ENCODE measurements around the gene CEP95. TPM values are rescaled to one million over a fixed set of nuclear protein-coding genes. Genes with fewer than 3 reads are reported as not detected.
A peak's percentile ranks its signal among the peaks of the same experiment; 100 is the strongest.

The CEP95 gene
- total and polyA plus RNA-seq, 9 donors = 44.5 to 87.2 (median 63.3) TPM

GRCh38 chr17:64497565-64498035 lies 9.2 kb upstream of the CEP95 start:
- no peaks in the 10 kb centered on the region for H3K9me3 ChIP-seq
- H3K4me3 ChIP-seq = peak overlapping the region; percentile 52
- H3K27me3 ChIP-seq = no peaks in the 10 kb centered on the region
- no peak for TF ChIP-seq EP300 (IDR thresholded peaks at IDR 0.05)
- peak in 1 of 3 donors; percentile 1 for TF ChIP-seq CTCF (IDR thresholded peaks at IDR 0.05)
- DNase-seq = no peak
- peak overlapping the region in 1 of 2 donors; percentile 64 for H3K27ac ChIP-seq
- H3K36me3 ChIP-seq = no peaks in the 10 kb centered on the region
- intact Hi-C loops (cut with DNase I) = loop anchor here in 2 of 4 donors (10.0 kb wide), 2 partner anchors 73 to 183 kb away; no protein-coding TSS in a partner anchor
- H3K4me1 ChIP-seq (ENCODE audit: insufficient read depth) = peaks cover 6% of the 10 kb centered on the region
- 42 to 47% (median 45%) methylated on average over 4 of the region's 4 CpGs for WGBS, 3 donors

GRCh38 chr17:64498308-64499203 lies 8.2 kb upstream of the CEP95 start:
- intact Hi-C loops (cut with DNase I) = loop anchor here in 2 of 4 donors (10.0 kb wide), 2 partner anchors 74 to 184 kb away; no protein-coding TSS in a partner anchor
- H3K9me3 ChIP-seq = no peaks in the 10 kb centered on the region
- no peak overlapping the region for H3K4me3 ChIP-seq
- DNase-seq = no peak
- H3K27ac ChIP-seq = no peak overlapping the region
- no peak for TF ChIP-seq CTCF (IDR thresholded peaks at IDR 0.05)
- peaks cover 6% of the 10 kb centered on the region for H3K4me1 ChIP-seq (ENCODE audit: insufficient read depth)
- no peaks in the 10 kb centered on the region for H3K36me3 ChIP-seq
- H3K27me3 ChIP-seq = no peaks in the 10 kb centered on the region
- WGBS, 3 donors = 53 to 55% (median 55%) methylated on average over 7 of the region's 7 CpGs

DNA sequence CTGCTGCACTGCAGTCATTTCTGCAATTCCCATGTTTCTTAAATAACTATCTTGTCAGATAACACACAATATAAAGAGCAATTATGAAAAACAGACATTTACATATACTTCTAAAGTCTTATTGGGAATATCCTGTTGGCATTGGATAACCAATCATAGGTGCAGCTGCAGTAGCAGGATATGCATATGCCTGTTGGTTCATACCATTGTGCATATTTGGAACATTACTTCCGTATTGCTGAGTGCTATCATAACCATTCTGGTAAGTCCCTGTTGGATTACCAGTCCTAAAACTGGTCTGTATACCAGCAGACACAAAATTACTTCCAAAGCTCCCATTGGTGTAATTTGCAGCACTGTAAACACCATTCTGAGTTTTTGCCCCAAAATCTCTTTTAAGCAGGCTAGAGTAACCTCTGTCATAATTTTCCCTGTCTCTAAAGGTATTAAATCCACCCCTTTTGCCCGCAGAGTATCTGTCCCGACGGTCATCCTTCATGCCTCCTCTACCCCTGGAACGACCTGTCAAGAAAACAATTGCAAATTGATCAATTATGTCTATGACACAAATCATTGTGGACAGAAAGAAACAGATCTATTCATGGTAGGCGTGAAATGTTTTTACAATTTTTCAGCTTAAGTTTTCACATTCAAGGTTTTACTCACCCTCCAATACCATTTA lies 6.8 kb upstream of the CEP95 start:
- no peak overlapping the region for H3K27ac ChIP-seq
- no peak for DNase-seq
- no peak for TF ChIP-seq POLR2A (IDR thresholded peaks at IDR 0.05)
- TF ChIP-seq CTCF (IDR thresholded peaks at IDR 0.05) = no peak
- TF ChIP-seq EP300 (IDR thresholded peaks at IDR 0.05) = no peak
- H3K9me3 ChIP-seq = no peaks in the 10 kb centered on the region
- H3K36me3 ChIP-seq = no peaks in the 10 kb centered on the region
- no peak overlapping the region for H3K4me3 ChIP-seq
- H3K27me3 ChIP-seq = no peaks in the 10 kb centered on the region
- 76 to 82% (median 77%) methylated on average over 6 of the region's 6 CpGs for WGBS, 3 donors
- peaks cover 7% of the 10 kb centered on the region for H3K4me1 ChIP-seq (ENCODE audit: insufficient read depth)
- intact Hi-C loops (cut with DNase I) = loop anchor here in 2 of 4 donors (10.0 kb wide), 2 partner anchors 75 to 185 kb away; no protein-coding TSS in a partner anchor

- no peaks in the 10 kb centered on the region for H3K36me3 ChIP-seq
- H3K9me3 ChIP-seq = no peaks in the 10 kb centered on the region
- no peak for TF ChIP-seq POLR2A (IDR thresholded peaks at IDR 0.05)
- no peak for TF ChIP-seq EP300 (IDR thresholded peaks at IDR 0.05)
- no peak for TF ChIP-seq CTCF (IDR thresholded peaks at IDR 0.05)
- intact Hi-C loops (cut with DNase I) = no loop called here
- 82 to 88% (median 83%) methylated on average over 8 of the region's 8 CpGs for WGBS, 3 donors
- H3K27me3 ChIP-seq = no peaks in the 10 kb centered on the region
- no peak overlapping the region for H3K27ac ChIP-seq
- H3K4me3 ChIP-seq = no peak overlapping the region
- H3K4me1 ChIP-seq (ENCODE audit: insufficient read depth) = peaks cover 4% of the 10 kb centered on the region
- no peak for DNase-seq
Measured at GRCh38 chr17:64500487-64500859, 6.3 kb upstream of the CEP95 start.

Data from ovary (tissue), 9 donors.